HEK293 (cell line): Measurements from ENCODE around the gene ZNF792.

ENCODE experiments used
- EGR2 ChIP-seq: fragments of 450-650 bp; formaldehyde crosslinking; IDR thresholded peaks from 2 replicates; pipeline ENCODE4 v1.5.1; 2016; ENCODE audit warnings: low read depth, missing biosample characterization, missing genetic modification characterization
- GLIS1 ChIP-seq: fragments of 450-650 bp; formaldehyde crosslinking; IDR thresholded peaks from 2 replicates; pipeline ENCODE4 v1.5.1; 2016; ENCODE audit warnings: missing biosample characterization, missing genetic modification characterization
- KLF9 ChIP-seq: fragments of 450-650 bp; formaldehyde crosslinking; IDR thresholded peaks from 2 replicates; pipeline ENCODE4 v1.5.1; 2016; ENCODE audit warnings: missing biosample characterization, missing genetic modification characterization, low read depth
- MZF1 ChIP-seq: fragments of 450-650 bp; formaldehyde crosslinking; IDR thresholded peaks from 2 replicates; pipeline ENCODE4 v1.5.1; 2017; ENCODE audit warnings: missing biosample characterization, missing genetic modification characterization, borderline replicate concordance
- YY2 ChIP-seq: fragments of 450-650 bp; formaldehyde crosslinking; IDR thresholded peaks from 2 replicates; pipeline ENCODE4 v1.5.1; 2016; ENCODE audit warnings: missing biosample characterization, missing genetic modification characterization
- ZNF112 ChIP-seq: fragments of 450-650 bp; formaldehyde crosslinking; IDR thresholded peaks from 2 replicates; pipeline ENCODE4 v1.5.0; 2017; ENCODE audit warnings: missing biosample characterization, missing genetic modification characterization
- ZNF138 ChIP-seq: fragments of 450-650 bp; formaldehyde crosslinking; IDR thresholded peaks from 2 replicates; pipeline ENCODE4 v1.5.1; 2016; ENCODE audit warnings: missing biosample characterization, missing genetic modification characterization, borderline replicate concordance
- ZNF169 ChIP-seq: fragments of 450-650 bp; formaldehyde crosslinking; IDR thresholded peaks from 2 replicates; pipeline ENCODE4 v1.5.1; 2016; ENCODE audit warnings: missing biosample characterization, missing genetic modification characterization
- ZNF280D ChIP-seq: fragments of 450-650 bp; formaldehyde crosslinking; IDR thresholded peaks from 2 replicates; pipeline ENCODE4 v1.5.1; 2016; ENCODE audit warnings: missing biosample characterization, missing genetic modification characterization
- ZNF354C ChIP-seq: fragments of 450-650 bp; formaldehyde crosslinking; IDR thresholded peaks from 2 replicates; pipeline ENCODE4 v1.5.1; 2016; ENCODE audit warnings: missing biosample characterization, missing genetic modification characterization, low read depth, borderline replicate concordance
- ZNF394 ChIP-seq: fragments of 450-650 bp; formaldehyde crosslinking; IDR thresholded peaks from 2 replicates; pipeline ENCODE4 v1.5.1; 2016; ENCODE audit warnings: missing biosample characterization, missing genetic modification characterization, mild to moderate bottlenecking, moderate library complexity, borderline replicate concordance
- ZNF449 ChIP-seq: fragments of 450-650 bp; formaldehyde crosslinking; IDR thresholded peaks from 2 replicates; pipeline ENCODE4 v1.5.1; 2017; ENCODE audit warnings: missing biosample characterization, mild to moderate bottlenecking, missing genetic modification characterization, moderate library complexity
- ZNF529 ChIP-seq: fragments of 450-650 bp; formaldehyde crosslinking; IDR thresholded peaks from 2 replicates; pipeline ENCODE4 v1.5.1; 2017; ENCODE audit warnings: missing genetic modification characterization, missing biosample characterization; ENCODE audit not compliant: insufficient replicate concordance
- ZNF549 ChIP-seq: fragments of 450-650 bp; IDR thresholded peaks from 2 replicates; pipeline ENCODE4 v1.5.1; 2018; ENCODE audit warnings: missing biosample characterization, missing genetic modification characterization, mild to moderate bottlenecking, inconsistent platforms, moderate library complexity
- ZNF658 ChIP-seq: fragments of 450-650 bp; formaldehyde crosslinking; IDR thresholded peaks from 2 replicates; pipeline ENCODE4; 2016; ENCODE audit warnings: missing biosample characterization, missing genetic modification characterization
- ZNF707 ChIP-seq: fragments of 450-650 bp; formaldehyde crosslinking; IDR thresholded peaks from 2 replicates; pipeline ENCODE4 v1.5.1; 2016; ENCODE audit warnings: missing biosample characterization, missing genetic modification characterization
- ZNF777 ChIP-seq: fragments of 450-650 bp; formaldehyde crosslinking; IDR thresholded peaks from 2 replicates; pipeline ENCODE4 v1.5.1; 2017; ENCODE audit warnings: missing biosample characterization, missing genetic modification characterization, borderline replicate concordance
- ZNF791 ChIP-seq: fragments of 450-650 bp; formaldehyde crosslinking; IDR thresholded peaks from 2 replicates; pipeline ENCODE4 v1.5.1; 2016; ENCODE audit warnings: missing biosample characterization, missing genetic modification characterization
- TF ChIP-seq, protein P1 (sequence below): fragments of 450-650 bp; formaldehyde crosslinking; IDR thresholded peaks from 2 replicates; pipeline ENCODE4 v1.5.1; 2016; ENCODE audit warnings: missing biosample characterization, missing genetic modification characterization, low read depth
- TF ChIP-seq, protein P2 (sequence below): fragments of 450-650 bp; formaldehyde crosslinking; IDR thresholded peaks from 2 replicates; pipeline ENCODE4 v1.5.1; 2016; ENCODE audit warnings: missing biosample characterization, missing genetic modification characterization
- TF ChIP-seq, protein P3 (sequence below): sonication (generic); formaldehyde crosslinking; IDR thresholded peaks from 2 replicates; pipeline ENCODE4 v1.8.1; 2022; ENCODE audit warnings: mild to moderate bottlenecking, moderate library complexity, missing genetic modification reagents
- TF ChIP-seq, protein P4 (sequence below): fragments of 450-650 bp; formaldehyde crosslinking; IDR thresholded peaks from 2 replicates; pipeline ENCODE4 v1.5.1; 2017; ENCODE audit warnings: missing biosample characterization, missing genetic modification characterization
- TF ChIP-seq, protein P5 (sequence below): fragments of 450-650 bp; formaldehyde crosslinking; IDR thresholded peaks from 2 replicates; pipeline ENCODE4 v1.5.1; 2016; ENCODE audit warnings: missing biosample characterization, missing genetic modification characterization, low read depth

ZNF792 gene

DNA sequence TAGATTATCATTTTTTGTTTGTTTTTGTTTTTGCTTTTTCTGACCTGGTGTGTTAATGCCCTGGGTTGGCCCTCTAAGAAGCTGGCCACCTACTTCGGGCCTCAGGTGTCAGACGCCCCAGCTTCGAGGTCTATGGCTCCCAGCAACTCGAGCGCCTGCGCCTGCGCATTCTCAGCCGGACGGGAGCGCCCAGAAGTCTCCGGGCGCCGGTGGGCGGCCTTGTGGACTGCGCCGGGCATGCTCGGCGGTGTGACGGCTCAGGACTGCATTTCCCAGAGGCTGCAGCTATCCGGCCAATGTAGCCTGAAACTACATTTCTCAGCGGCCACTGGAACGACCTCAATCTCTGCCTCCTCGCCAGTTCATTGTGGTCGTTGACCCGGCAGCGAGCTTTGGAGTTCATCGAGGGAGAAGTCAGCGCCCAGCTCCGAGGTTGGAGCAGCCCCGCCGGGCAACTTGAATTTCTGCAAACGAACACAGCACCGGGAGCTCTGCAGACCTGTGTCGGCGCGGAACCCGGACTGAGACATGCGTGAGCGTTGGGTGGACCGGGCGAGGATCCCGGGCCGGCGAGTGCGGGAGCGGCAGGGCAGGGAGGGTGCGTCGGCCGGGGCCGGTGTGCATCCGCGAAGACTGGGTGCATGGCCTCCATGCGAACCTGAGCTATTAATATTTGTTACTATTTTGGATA, 37.2 kb downstream of the ZNF792 start, which contains the start of gene ZNF30 (continued):
- TF ChIP-seq MZF1 (tag by site-specific recombination) = no peak
- TF ChIP-seq YY2 (tag by site-specific recombination) = no peak
- TF ChIP-seq ZNF707 (tag by site-specific recombination) = no peak
- peak; percentile 62 for TF ChIP-seq KLF9
- TF ChIP-seq ZNF169 (tag by site-specific recombination) = no peak
- TF ChIP-seq ZNF354C (tag by site-specific recombination) = no peak
- TF ChIP-seq, protein P1, sequence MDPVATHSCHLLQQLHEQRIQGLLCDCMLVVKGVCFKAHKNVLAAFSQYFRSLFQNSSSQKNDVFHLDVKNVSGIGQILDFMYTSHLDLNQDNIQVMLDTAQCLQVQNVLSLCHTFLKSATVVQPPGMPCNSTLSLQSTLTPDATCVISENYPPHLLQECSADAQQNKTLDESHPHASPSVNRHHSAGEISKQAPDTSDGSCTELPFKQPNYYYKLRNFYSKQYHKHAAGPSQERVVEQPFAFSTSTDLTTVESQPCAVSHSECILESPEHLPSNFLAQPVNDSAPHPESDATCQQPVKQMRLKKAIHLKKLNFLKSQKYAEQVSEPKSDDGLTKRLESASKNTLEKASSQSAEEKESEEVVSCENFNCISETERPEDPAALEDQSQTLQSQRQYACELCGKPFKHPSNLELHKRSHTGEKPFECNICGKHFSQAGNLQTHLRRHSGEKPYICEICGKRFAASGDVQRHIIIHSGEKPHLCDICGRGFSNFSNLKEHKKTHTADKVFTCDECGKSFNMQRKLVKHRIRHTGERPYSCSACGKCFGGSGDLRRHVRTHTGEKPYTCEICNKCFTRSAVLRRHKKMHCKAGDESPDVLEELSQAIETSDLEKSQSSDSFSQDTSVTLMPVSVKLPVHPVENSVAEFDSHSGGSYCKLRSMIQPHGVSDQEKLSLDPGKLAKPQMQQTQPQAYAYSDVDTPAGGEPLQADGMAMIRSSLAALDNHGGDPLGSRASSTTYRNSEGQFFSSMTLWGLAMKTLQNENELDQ = no peak
- TF ChIP-seq, protein P2, sequence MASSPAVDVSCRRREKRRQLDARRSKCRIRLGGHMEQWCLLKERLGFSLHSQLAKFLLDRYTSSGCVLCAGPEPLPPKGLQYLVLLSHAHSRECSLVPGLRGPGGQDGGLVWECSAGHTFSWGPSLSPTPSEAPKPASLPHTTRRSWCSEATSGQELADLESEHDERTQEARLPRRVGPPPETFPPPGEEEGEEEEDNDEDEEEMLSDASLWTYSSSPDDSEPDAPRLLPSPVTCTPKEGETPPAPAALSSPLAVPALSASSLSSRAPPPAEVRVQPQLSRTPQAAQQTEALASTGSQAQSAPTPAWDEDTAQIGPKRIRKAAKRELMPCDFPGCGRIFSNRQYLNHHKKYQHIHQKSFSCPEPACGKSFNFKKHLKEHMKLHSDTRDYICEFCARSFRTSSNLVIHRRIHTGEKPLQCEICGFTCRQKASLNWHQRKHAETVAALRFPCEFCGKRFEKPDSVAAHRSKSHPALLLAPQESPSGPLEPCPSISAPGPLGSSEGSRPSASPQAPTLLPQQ (tag by site-specific recombination) = peak; percentile 87; the same call in 1 of the 2 replicates
- TF ChIP-seq ZNF791 (tag by site-specific recombination) = no peak
- TF ChIP-seq ZNF777 = peak; percentile 81; the same call in 1 of the 2 replicates
- TF ChIP-seq ZNF529 (tag by site-specific recombination) = no peak
- TF ChIP-seq, protein P3, sequence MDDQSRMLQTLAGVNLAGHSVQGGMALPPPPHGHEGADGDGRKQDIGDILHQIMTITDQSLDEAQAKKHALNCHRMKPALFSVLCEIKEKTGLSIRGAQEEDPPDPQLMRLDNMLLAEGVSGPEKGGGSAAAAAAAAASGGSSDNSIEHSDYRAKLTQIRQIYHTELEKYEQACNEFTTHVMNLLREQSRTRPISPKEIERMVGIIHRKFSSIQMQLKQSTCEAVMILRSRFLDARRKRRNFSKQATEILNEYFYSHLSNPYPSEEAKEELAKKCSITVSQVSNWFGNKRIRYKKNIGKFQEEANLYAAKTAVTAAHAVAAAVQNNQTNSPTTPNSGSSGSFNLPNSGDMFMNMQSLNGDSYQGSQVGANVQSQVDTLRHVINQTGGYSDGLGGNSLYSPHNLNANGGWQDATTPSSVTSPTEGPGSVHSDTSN (CRISPR knock-in tag) = no peak
- TF ChIP-seq ZNF658 = no peak
- TF ChIP-seq EGR2 (tag by site-specific recombination) = peak; percentile 61
- TF ChIP-seq ZNF549 (tag by site-specific recombination) = no peak
- TF ChIP-seq GLIS1 = peak; percentile 49; the same call in 1 of the 2 replicates
- TF ChIP-seq, protein P4, sequence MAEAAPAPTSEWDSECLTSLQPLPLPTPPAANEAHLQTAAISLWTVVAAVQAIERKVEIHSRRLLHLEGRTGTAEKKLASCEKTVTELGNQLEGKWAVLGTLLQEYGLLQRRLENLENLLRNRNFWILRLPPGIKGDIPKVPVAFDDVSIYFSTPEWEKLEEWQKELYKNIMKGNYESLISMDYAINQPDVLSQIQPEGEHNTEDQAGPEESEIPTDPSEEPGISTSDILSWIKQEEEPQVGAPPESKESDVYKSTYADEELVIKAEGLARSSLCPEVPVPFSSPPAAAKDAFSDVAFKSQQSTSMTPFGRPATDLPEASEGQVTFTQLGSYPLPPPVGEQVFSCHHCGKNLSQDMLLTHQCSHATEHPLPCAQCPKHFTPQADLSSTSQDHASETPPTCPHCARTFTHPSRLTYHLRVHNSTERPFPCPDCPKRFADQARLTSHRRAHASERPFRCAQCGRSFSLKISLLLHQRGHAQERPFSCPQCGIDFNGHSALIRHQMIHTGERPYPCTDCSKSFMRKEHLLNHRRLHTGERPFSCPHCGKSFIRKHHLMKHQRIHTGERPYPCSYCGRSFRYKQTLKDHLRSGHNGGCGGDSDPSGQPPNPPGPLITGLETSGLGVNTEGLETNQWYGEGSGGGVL (tag by site-specific recombination) = no peak
- 0 out of 2 replicates have a peak, but pooled peaks have one; percentile 16 for TF ChIP-seq ZNF280D (tag by site-specific recombination)
- peak; percentile 38; the same call in 1 of the 2 replicates for TF ChIP-seq ZNF394
- TF ChIP-seq, protein P5, sequence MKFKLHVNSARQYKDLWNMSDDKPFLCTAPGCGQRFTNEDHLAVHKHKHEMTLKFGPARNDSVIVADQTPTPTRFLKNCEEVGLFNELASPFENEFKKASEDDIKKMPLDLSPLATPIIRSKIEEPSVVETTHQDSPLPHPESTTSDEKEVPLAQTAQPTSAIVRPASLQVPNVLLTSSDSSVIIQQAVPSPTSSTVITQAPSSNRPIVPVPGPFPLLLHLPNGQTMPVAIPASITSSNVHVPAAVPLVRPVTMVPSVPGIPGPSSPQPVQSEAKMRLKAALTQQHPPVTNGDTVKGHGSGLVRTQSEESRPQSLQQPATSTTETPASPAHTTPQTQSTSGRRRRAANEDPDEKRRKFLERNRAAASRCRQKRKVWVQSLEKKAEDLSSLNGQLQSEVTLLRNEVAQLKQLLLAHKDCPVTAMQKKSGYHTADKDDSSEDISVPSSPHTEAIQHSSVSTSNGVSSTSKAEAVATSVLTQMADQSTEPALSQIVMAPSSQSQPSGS (tag by site-specific recombination) = no peak
- no peak for TF ChIP-seq ZNF112 (tag by site-specific recombination)
- no peak; the same call in 1 of the 2 replicates for TF ChIP-seq ZNF449
- TF ChIP-seq ZNF138 (tag by site-specific recombination) = no peak
